PC-3 (cell line): ENCODE data around the gene PARN. TPM values are rescaled to one million over a fixed set of nuclear protein-coding genes. Genes with fewer than 3 reads are reported as not detected.

Experiments used
- ATAC-seq: fragments of 200-7000 bp; cut with Tn5 transposase; 2 replicates; pipeline ENCODE4 v1.9.1; 2020; ENCODE audit warnings: mild to moderate bottlenecking, moderate library complexity
- BruUV-seq: library from RNA; stranded (reverse); fragments of 400-500 nt; replicated peaks from 2 replicates; lab custom pipeline; 2021; lab: Mats Ljungman, UMichigan
- CTCF ChIA-PET: fragments of 300-600 bp; sonication (Branson Sonifier 250); formaldehyde crosslinking; loops from one replicate; lab custom pipeline; 2022; ENCODE audit warnings: antibody characterized with exemption; lab: Charles Lee
- POLR2A ChIA-PET: fragments of 300-600 bp; sonication (Branson Sonifier 250); formaldehyde crosslinking; loops from one replicate; lab custom pipeline; 2022; ENCODE audit warnings: antibody characterized with exemption; ENCODE audit not compliant: unreplicated experiment; lab: Charles Lee
- DNase-seq: peaks from one replicate; pipeline ENCODE4 v3.0.0-alpha.2; 2015
- H2AFZ ChIP-seq: fragments of 300-600 bp; sonication (generic); 2 replicates; pipeline ENCODE4 v1.6.0; 2016; ENCODE audit warnings: antibody characterized with exemption, low read length
- H3F3A ChIP-seq: fragments of 300-600 bp; sonication (generic); one replicate; pipeline ENCODE4 v1.6.0; 2017; ENCODE audit warnings: antibody characterized with exemption, low read length, control low read depth, mild to moderate bottlenecking; ENCODE audit not compliant: unreplicated experiment
- H3K27ac ChIP-seq: fragments of 300-600 bp; sonication (generic); 2 replicates; pipeline ENCODE4 v1.5.1; 2016; ENCODE audit warnings: mild to moderate bottlenecking, low read length
- H3K27me3 ChIP-seq: fragments of 300-600 bp; sonication (generic); 2 replicates; pipeline ENCODE4 v1.6.1; 2016; ENCODE audit warnings: low read length, mixed read lengths
- H3K36me3 ChIP-seq: fragments of 300-600 bp; sonication (generic); 2 replicates; pipeline ENCODE4 v1.6.1; 2016; ENCODE audit warnings: low read depth, mixed run types, low read length, mixed read lengths
- H3K4me1 ChIP-seq: fragments of 300-600 bp; sonication (generic); 2 replicates; pipeline ENCODE4 v1.5.1; 2016; ENCODE audit warnings: low read length; ENCODE audit not compliant: insufficient read depth
- H3K4me2 ChIP-seq: fragments of 300-600 bp; sonication (generic); 2 replicates; pipeline ENCODE4 v1.6.0; 2016; ENCODE audit warnings: low read length
- H3K4me3 ChIP-seq: fragments of 300-600 bp; sonication (generic); 2 replicates; pipeline ENCODE4 v1.5.1; 2016; ENCODE audit warnings: mild to moderate bottlenecking, low read length, mixed read lengths
- H3K79me2 ChIP-seq: fragments of 300-600 bp; sonication (generic); 2 replicates; pipeline ENCODE4 v1.6.1; 2017; ENCODE audit warnings: low read length, mixed read lengths
- H3K9ac ChIP-seq: fragments of 300-600 bp; sonication (generic); 2 replicates; pipeline ENCODE4 v1.6.0; 2016; ENCODE audit warnings: mild to moderate bottlenecking, low read length
- H3K9me2 ChIP-seq: fragments of 300-600 bp; sonication (generic); replicated peaks from 2 replicates; pipeline ENCODE4 v1.6.1; 2016; ENCODE audit warnings: mixed run types, low read length, mixed read lengths
- H3K9me3 ChIP-seq: fragments of 300-600 bp; sonication (generic); 2 replicates; pipeline ENCODE4 v1.6.1; 2016; ENCODE audit warnings: low read length, mixed read lengths
- H4K20me1 ChIP-seq: fragments of 300-600 bp; sonication (generic); 2 replicates; pipeline ENCODE4 v1.6.1; 2016; ENCODE audit warnings: low read length, mixed read lengths
- CTCF ChIP-seq: fragments of 300-600 bp; sonication (generic); conservative IDR thresholded peaks from 2 replicates; pipeline ENCODE4 v1.5.1; 2017; ENCODE audit warnings: antibody characterized with exemption, low read depth, mild to moderate bottlenecking, low read length
- EZH2 ChIP-seq: fragments of 300-600 bp; sonication (generic); IDR thresholded peaks from one replicate; pipeline ENCODE4 v1.6.1; 2017; ENCODE audit warnings: antibody characterized with exemption, mild to moderate bottlenecking, low read length; ENCODE audit not compliant: unreplicated experiment
- EZH2phosphoT487 ChIP-seq: fragments of 300-600 bp; sonication (generic); IDR thresholded peaks from 2 replicates; pipeline ENCODE4 v1.6.1; 2018; ENCODE audit warnings: mild to moderate bottlenecking, antibody characterized with exemption, low read length, borderline replicate concordance
- intact Hi-C: fragments of 100-400 bp; cut with micrococcal nuclease; formaldehyde crosslinking; loops from 2 replicates; pipeline ENCODE4 v1.9.0; 2023
- total RNA-seq: library from RNA; depleted of rRNA; stranded (reverse); fragments of >200 nt; gene quantifications from 2 replicates; pipeline ENCODE4 v1.2.3, GENCODE V29; 2014

PARN gene
- total RNA-seq, 1 experiment from 2014 or later = 34.7 TPM

GRCh38 chr16:14400285-14400977 lies 229.6 kb downstream of the PARN start:
- no peaks in the 10 kb centered on the region for H3F3A ChIP-seq
- POLR2A ChIA-PET = no interaction called here
- peak overlapping the region; percentile 77; the same call in 1 of the 2 replicates for H2AFZ ChIP-seq
- no TSS peak for BruUV-seq
- H3K4me2 ChIP-seq = peak overlapping the region; percentile 79
- no peaks in the 10 kb centered on the region for H4K20me1 ChIP-seq
- DNase-seq (no peak), ATAC-seq (no peak)
- CTCF ChIA-PET = interaction anchor here (0.6 kb wide), 1 partner anchor 99 kb away, joined by 5 read pairs; no protein-coding TSS in a partner anchor
- H3K27ac ChIP-seq = peak overlapping the region; percentile 93
- H3K36me3 ChIP-seq = no peaks in the 10 kb centered on the region
- H3K4me1 ChIP-seq = peaks cover 15% of the 10 kb centered on the region
- no peaks in the 10 kb centered on the region for H3K9me2 ChIP-seq
- no peaks in the 10 kb centered on the region for H3K79me2 ChIP-seq
- peak overlapping the region; percentile 28; the same call in 1 of the 2 replicates for H3K4me3 ChIP-seq
- peak overlapping the region; percentile 62 for H3K9ac ChIP-seq
- no peaks in the 10 kb centered on the region for H3K9me3 ChIP-seq
- intact Hi-C loops = no loop called here
- TF ChIP-seq CTCF = no peak
- no peak for TF ChIP-seq EZH2
- no peak for TF ChIP-seq EZH2phosphoT487
- no peaks in the 10 kb centered on the region for H3K27me3 ChIP-seq

- intact Hi-C loops = no loop called here
- Histone ChIP-seq H3K9me2 (no peaks in the 10 kb centered on the region), H3F3A (no peaks in the 10 kb centered on the region), H4K20me1 (no peaks in the 10 kb centered on the region), H3K9me3 (no peaks in the 10 kb centered on the region), H3K4me2 (peak overlapping the region; percentile 79), H3K4me1 (peaks cover 15% of the 10 kb centered on the region), H3K36me3 (no peaks in the 10 kb centered on the region), H3K27me3 (no peaks in the 10 kb centered on the region), H3K27ac (peak overlapping the region; percentile 93), H3K79me2 (no peaks in the 10 kb centered on the region), H2AFZ (peak overlapping the region; percentile 77), H3K4me3 (peak overlapping the region; percentile 28; the same call in 1 of the 2 replicates), H3K9ac (peak overlapping the region; percentile 62)
- CTCF ChIA-PET = interaction anchor here (0.6 kb wide), 1 partner anchor 98 kb away, joined by 5 read pairs; no protein-coding TSS in a partner anchor
- TSS peak; percentile 32 for BruUV-seq
- ATAC-seq (peak; percentile 97), DNase-seq (peak; percentile 67)
- no peak for TF ChIP-seq CTCF
- TF ChIP-seq EZH2phosphoT487 = no peak
- TF ChIP-seq EZH2 = no peak
- POLR2A ChIA-PET = no interaction called here
Observed at GRCh38 chr16:14399378-14400284, 230.4 kb downstream of the PARN start.
